Measurements from ENCODE around the gene RNF167. TPM values are rescaled to one million over a fixed set of nuclear protein-coding genes. Genes with fewer than 3 reads are reported as not detected.

Gene RNF167
- total and polyA plus RNA-seq, 2 of the 13 experiments (the other 11 are each of a cell fraction or from before 2014, with no cell fraction given), result 44.1 to 45.4 TPM

DNA sequence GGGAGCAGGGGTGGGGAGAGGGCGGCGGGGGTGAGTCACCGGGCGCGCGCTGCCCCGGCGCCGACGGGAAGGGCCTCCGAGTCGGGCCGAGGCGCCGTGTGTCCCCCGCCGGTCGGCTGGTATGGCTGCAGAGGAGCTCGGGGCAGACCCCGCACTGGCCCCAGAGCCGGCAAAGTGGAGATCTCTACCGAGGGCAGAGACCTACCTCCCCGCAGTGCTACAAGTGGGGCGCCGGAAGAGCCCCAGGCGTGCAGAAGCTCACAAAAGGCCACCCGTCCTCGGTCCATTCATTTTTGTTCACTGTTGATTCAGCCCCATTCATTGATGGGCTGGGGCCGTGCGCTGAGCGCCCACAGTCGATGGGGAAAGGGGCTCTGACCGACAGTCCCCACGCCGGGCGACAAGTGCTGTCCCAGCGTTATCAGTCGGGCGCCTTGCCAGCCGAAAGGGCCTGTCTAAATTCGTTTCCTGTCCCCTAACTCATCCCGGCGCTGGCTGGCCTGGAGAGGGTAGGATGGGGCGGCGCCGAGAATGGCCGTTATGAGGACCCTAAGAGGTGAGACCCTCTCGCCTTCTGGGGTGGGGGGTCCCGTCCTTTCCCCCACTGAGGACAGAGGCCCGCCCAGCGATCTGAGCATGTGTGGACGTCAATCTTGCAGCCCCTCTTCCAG lies 10.1 kb downstream of the RNF167 start (continued):
- TF ChIP-seq, protein P1, sequence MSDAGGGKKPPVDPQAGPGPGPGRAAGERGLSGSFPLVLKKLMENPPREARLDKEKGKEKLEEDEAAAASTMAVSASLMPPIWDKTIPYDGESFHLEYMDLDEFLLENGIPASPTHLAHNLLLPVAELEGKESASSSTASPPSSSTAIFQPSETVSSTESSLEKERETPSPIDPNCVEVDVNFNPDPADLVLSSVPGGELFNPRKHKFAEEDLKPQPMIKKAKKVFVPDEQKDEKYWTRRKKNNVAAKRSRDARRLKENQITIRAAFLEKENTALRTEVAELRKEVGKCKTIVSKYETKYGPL (CRISPR knock-in tag; IDR thresholded peaks at IDR 0.05), result no peak
- TF ChIP-seq TAF15 (IDR thresholded peaks at IDR 0.05; ENCODE audit: low read depth, low read length, poor library complexity, severe bottlenecking), result no peak
- no peak for TF ChIP-seq XBP1 (CRISPR knock-in tag; IDR thresholded peaks at IDR 0.05)
- TF ChIP-seq U2AF2 (IDR thresholded peaks at IDR 0.05; ENCODE audit: low read depth, low read length), result no peak
- TF ChIP-seq, protein P2, sequence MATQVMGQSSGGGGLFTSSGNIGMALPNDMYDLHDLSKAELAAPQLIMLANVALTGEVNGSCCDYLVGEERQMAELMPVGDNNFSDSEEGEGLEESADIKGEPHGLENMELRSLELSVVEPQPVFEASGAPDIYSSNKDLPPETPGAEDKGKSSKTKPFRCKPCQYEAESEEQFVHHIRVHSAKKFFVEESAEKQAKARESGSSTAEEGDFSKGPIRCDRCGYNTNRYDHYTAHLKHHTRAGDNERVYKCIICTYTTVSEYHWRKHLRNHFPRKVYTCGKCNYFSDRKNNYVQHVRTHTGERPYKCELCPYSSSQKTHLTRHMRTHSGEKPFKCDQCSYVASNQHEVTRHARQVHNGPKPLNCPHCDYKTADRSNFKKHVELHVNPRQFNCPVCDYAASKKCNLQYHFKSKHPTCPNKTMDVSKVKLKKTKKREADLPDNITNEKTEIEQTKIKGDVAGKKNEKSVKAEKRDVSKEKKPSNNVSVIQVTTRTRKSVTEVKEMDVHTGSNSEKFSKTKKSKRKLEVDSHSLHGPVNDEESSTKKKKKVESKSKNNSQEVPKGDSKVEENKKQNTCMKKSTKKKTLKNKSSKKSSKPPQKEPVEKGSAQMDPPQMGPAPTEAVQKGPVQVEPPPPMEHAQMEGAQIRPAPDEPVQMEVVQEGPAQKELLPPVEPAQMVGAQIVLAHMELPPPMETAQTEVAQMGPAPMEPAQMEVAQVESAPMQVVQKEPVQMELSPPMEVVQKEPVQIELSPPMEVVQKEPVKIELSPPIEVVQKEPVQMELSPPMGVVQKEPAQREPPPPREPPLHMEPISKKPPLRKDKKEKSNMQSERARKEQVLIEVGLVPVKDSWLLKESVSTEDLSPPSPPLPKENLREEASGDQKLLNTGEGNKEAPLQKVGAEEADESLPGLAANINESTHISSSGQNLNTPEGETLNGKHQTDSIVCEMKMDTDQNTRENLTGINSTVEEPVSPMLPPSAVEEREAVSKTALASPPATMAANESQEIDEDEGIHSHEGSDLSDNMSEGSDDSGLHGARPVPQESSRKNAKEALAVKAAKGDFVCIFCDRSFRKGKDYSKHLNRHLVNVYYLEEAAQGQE (IDR thresholded peaks at IDR 0.05; ENCODE audit: borderline replicate concordance in 1 of 2, low read depth in 1 of 2, low read length in 2 of 2), result no peak
- no peak for TF ChIP-seq MED13 (CRISPR knock-in tag; IDR thresholded peaks at IDR 0.05)
- no peak for TF ChIP-seq ADNP (CRISPR knock-in tag; IDR thresholded peaks at IDR 0.05)
- TF ChIP-seq ERF (CRISPR knock-in tag; IDR thresholded peaks at IDR 0.05), result no peak
- TF ChIP-seq POLR2AphosphoS5 (IDR thresholded peaks at IDR 0.05; ENCODE audit: low read depth, low read length), result peak; percentile 40; the same call in 1 of the 2 replicates
- TF ChIP-seq RNF2 (conservative IDR thresholded peaks at IDR 0.05; ENCODE audit: low read depth), result no peak
- TF ChIP-seq ZFAT (CRISPR knock-in tag; conservative IDR thresholded peaks at IDR 0.05), result no peak
- TF ChIP-seq YEATS2 (CRISPR knock-in tag; IDR thresholded peaks at IDR 0.05; ENCODE audit: borderline replicate concordance), result no peak
- no peak for TF ChIP-seq ATF7 (IDR thresholded peaks at IDR 0.05)
- TF ChIP-seq ATF7 (CRISPR knock-in tag; IDR thresholded peaks at IDR 0.05), result no peak
- TF ChIP-seq GPN1 (CRISPR knock-in tag; IDR thresholded peaks at IDR 0.05; ENCODE audit: borderline replicate concordance), result no peak
- TF ChIP-seq KDM6A (CRISPR knock-in tag; IDR thresholded peaks at IDR 0.05; ENCODE audit: low read depth), result no peak
- TF ChIP-seq, protein P3, sequence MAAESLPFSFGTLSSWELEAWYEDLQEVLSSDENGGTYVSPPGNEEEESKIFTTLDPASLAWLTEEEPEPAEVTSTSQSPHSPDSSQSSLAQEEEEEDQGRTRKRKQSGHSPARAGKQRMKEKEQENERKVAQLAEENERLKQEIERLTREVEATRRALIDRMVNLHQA (CRISPR knock-in tag; IDR thresholded peaks at IDR 0.05), result no peak
- TF ChIP-seq ZNF816 (CRISPR knock-in tag; IDR thresholded peaks at IDR 0.05; ENCODE audit: borderline replicate concordance), result 0 out of 2 replicates have a peak, but pooled peaks have one; percentile 14
- TF ChIP-seq, protein P4, sequence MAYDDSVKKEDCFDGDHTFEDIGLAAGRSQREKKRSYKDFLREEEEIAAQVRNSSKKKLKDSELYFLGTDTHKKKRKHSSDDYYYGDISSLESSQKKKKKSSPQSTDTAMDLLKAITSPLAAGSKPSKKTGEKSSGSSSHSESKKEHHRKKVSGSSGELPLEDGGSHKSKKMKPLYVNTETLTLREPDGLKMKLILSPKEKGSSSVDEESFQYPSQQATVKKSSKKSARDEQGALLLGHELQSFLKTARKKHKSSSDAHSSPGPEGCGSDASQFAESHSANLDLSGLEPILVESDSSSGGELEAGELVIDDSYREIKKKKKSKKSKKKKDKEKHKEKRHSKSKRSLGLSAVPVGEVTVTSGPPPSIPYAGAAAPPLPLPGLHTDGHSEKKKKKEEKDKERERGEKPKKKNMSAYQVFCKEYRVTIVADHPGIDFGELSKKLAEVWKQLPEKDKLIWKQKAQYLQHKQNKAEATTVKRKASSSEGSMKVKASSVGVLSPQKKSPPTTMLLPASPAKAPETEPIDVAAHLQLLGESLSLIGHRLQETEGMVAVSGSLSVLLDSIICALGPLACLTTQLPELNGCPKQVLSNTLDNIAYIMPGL (CRISPR knock-in tag; IDR thresholded peaks at IDR 0.05; ENCODE audit: borderline replicate concordance in 1 of 2, low read depth in 1 of 2), result no peak; a peak in 1 of 4 replicates
- no peak for TF ChIP-seq SMYD3 (CRISPR knock-in tag; IDR thresholded peaks at IDR 0.05)
- TF ChIP-seq RFX3 (CRISPR knock-in tag; IDR thresholded peaks at IDR 0.05), result no peak
- no peak for TF ChIP-seq ZSCAN30 (CRISPR knock-in tag; IDR thresholded peaks at IDR 0.05)
- TF ChIP-seq ZNF549 (CRISPR knock-in tag; IDR thresholded peaks at IDR 0.05), result no peak
- TF ChIP-seq ZFP37 (CRISPR knock-in tag; IDR thresholded peaks at IDR 0.05; ENCODE audit: borderline replicate concordance), result no peak
- no peak for TF ChIP-seq TCF12 (IDR thresholded peaks at IDR 0.05)
- 0 out of 2 replicates have a peak, but pooled peaks have one; percentile 48 for TF ChIP-seq TCF12 (CRISPR knock-in tag; IDR thresholded peaks at IDR 0.05)
- 0 out of 2 replicates have a peak, but pooled peaks have one; percentile 3 for TF ChIP-seq KAT8 (CRISPR knock-in tag; IDR thresholded peaks at IDR 0.05)

Measured in HepG2 (cell line).